Measurements from ENCODE around the gene SERPINH1.

DNA sequence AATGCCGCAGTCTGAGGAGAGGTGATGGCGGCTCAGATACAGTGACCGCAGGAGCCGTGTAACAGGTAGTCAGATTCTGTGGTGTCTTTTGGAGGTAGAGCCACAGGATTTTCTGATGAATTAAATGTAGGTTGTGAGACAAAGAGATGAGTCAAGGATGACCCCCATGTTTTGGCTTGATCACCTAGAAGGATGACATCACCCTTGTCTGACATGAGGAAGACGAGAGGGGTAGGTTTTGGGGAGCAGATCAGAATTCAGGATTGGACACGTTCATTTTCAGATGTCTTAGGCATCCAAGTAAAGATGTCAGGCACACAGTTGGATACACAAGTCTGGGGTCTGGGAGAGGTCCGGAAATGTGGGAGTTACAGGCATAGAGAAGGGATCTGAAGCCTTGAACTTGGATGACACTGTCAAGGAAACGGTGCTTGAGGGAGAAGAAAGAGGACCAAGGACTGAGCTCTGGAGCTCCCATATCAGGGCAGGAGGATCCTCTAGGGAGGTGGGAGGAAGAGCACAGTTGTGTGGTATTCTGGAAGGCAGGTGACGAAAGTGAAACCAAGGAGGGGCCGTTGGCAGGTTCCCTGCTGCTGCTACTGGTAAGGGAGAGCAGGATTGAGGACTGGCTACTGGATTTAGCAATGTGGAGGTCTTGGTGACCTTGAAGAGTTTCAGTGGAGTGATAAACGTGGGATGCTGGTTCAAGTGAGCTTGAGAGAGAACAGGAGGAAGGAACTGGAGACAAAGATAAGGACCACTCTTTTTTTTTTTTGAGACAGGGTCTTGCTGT, 23.7 kb upstream of the SERPINH1 start:
- TF ChIP-seq, protein P1, sequence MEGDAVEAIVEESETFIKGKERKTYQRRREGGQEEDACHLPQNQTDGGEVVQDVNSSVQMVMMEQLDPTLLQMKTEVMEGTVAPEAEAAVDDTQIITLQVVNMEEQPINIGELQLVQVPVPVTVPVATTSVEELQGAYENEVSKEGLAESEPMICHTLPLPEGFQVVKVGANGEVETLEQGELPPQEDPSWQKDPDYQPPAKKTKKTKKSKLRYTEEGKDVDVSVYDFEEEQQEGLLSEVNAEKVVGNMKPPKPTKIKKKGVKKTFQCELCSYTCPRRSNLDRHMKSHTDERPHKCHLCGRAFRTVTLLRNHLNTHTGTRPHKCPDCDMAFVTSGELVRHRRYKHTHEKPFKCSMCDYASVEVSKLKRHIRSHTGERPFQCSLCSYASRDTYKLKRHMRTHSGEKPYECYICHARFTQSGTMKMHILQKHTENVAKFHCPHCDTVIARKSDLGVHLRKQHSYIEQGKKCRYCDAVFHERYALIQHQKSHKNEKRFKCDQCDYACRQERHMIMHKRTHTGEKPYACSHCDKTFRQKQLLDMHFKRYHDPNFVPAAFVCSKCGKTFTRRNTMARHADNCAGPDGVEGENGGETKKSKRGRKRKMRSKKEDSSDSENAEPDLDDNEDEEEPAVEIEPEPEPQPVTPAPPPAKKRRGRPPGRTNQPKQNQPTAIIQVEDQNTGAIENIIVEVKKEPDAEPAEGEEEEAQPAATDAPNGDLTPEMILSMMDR (IDR thresholded peaks at IDR 0.05) = no peak
- TF ChIP-seq POLR2A (IDR thresholded peaks at IDR 0.05) (no peak), EP300 (IDR thresholded peaks at IDR 0.05) (no peak)
